Stimulated activated CD4-positive, alpha-beta T cell treated with anti-CD3 and anti-CD28 coated beads, Interleukin-4, amount 100 ng/mL, for 48 hours (primary cell): ENCODE results near the gene OTUB2.

Experiments used
- DNase-seq, 2 donors: peaks; one replicate each; pipeline ENCODE4 v3.0.0-alpha.2; 2020; ENCODE audit warnings: low read depth in 2 of 2

Gene OTUB2

DNA sequence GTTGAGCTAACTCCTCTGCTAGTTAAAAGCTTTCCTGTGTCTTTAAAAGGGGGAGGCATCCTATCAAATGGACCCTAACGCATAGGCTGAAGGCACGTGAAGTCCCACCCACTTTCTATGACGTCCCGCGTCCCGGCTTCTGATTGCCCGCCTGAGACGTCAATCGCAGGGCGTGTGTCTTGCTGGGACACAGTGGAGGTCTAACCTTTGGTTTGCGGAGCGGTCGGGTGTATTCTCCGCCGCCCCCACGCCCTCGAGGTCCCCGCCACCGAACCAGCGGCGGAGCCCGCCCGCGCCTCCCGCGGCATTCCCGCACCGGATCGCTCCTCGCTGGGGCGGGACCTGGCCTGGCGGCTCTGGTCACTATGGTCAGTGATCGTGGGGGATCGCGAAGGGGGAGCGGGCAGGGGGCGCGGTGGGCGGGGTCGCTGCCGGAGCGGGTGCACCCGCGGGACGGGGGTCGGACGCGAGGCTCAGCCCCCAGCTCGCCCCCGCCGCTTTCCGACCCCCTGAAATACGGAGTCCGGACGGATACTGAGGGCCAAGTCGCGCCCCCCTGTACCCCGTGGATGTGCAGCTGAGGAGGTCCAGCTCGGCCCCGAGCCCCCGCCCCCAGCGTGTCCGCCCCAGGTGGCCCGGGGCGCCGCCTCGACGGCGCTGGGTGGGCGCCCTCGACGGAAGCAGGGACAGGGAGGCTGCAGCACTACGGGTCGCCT lies at the start of gene OTUB2:
Gene OTUB2 (plus strand): TSS at position 168 of the 716 bp plus-strand sequence. CDS start 198 bp downstream, at position 366.
- DNase-seq, result peak; percentile 93 to 94

DNA sequence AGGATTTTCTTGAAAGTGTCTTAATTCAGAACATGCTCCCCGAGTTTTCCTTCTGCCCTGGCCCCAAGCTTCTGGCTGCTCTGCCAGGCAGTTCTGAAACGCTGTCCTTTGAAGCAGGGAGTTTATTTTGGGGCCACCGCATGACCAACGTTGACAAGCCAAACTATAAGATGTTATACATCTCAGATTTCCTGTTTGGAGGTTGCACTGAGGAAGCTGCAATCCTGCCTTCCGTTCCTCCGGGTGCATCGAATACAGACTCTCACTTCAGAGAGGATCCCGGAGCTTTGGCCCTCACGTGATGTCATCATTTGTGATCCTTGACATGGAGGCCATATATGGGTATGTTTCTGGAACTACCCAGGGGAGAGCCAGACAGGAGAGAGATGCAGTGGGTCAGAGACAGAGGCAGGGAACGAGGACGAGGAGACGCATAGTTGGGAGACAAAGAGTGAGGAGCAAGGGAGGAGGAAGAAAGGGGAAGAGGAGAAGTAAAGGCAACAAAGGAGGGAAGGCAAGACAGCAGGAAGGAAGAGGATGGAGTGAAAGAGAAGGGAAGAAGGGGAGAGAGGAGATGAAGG lies 49.6 kb upstream of the OTUB2 start, which contains the start of gene ASB2:
Gene ASB2 (minus strand): TSS at position 94 of the 581 bp plus-strand sequence. CDS start 12,031 bp downstream, outside the sequence.
- no peak for DNase-seq

DNA sequence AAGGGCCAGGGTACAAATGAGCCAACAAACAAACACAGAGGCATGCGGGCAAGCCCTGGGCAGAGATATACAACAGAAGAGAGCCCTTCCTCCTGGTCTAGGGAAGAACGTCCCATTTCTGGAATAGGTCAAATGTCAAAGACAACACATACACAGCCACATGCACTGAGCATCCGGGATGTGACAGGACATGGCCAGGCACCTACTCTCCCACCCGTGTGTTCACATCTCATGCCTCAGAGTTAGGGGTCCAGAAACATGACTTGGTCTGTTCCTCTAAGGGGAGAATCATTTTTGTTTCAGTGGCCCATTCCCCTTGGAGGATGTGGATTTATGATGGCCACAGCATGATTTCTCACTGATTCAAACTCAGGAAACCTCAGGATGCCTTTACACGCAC lies 49.0 kb upstream of the OTUB2 start:
- no peak for DNase-seq

DNA sequence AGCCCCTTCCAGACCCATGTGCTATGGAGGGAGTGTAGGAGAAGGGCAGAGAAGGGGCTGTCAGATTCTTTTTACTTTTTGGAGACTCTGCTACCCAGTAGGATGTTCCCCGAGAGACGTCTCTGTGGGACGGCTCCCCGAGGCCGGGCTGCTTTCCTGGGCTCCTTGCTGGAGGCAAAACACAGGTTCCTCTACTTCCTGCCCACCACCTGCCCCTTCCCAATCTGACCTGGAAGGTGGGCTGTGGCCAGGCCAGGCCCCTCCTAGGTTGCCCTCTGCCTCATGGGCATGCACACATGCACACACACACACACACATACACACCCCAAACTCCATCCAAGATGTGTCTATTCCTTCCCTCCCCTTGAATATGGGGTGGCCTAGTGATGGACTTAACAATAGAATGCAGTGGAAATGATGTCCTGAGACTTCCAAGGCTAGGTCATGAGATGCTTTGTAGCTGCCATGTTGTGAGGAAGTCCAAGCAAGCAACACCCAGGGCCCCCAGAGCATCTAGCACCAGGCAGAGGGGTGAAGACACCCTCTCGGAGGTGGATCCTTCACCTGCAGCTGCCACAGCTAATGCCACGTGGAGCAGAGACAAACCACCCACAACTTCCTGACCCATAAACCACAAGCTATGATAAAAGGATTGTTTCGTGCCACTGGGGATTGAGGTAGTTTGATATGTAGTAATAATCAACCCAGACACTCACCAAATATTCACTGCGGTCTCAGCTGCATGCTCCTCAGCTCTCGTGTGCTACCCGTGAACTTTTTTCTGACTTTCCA lies 48.2 kb upstream of the OTUB2 start:
- DNase-seq, result peak; percentile 55 to 69

DNA sequence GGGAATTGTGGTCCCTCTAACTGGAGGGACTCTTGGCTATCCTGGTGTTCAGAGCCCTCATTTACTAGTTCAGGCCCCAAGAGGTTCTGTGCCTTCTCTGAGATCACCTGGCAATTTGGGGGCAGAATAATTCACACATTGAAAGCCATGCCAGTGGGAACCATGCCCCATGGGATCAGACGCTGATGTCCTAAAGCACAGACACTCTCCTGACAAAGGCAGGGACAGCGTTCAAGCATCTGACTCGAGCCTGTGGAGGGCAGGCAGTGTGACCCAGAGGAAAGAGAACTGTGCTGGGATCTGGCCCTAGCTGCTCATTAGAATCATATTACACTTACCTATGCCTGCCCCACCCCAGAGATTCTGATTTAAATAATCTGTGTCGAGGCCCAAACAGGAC lies 47.4 kb upstream of the OTUB2 start:
- no peak for DNase-seq

DNA sequence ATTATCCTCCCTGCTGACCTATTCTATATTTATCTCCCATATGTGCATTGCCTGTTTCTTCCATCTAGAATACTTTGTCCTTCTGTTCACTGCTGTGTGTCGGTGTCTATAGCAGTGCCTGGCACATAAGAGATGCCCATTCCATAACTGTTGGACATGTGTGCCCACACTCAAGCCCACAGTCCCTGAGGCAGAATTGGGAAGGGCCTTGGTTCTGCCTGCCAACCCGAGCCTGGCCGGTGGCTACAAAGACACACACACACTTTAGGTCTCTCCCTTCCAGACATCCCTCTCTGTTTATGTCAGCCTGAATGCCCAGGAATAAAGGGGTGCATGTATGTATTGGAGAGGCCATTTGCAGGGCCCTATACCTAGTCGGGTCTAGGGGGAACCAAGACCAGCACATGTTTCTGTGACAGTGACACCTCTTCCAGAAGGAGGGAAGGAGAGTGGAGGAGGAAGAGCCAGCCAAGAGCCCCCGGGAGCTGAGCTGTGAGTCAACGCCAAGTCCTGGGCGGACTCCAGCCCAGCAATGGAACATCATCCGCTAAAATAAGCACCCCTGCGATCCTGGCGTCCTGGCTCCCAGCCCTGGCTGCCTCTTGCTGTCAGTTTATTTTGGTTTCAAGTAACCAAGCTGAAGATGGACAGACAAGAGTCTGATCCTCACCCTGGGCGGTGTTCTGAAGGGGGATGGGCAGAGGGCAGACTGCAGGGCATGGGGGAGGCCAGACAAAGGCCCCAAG lies 45.5 kb upstream of the OTUB2 start:
- no peak for DNase-seq

- DNase-seq, result no peak
Observed at GRCh38 chr14:93981316-93982229, 44.6 kb upstream of the OTUB2 start.

- DNase-seq, result no peak
Observed at GRCh38 chr14:93982230-93983007, 43.7 kb upstream of the OTUB2 start.

DNA sequence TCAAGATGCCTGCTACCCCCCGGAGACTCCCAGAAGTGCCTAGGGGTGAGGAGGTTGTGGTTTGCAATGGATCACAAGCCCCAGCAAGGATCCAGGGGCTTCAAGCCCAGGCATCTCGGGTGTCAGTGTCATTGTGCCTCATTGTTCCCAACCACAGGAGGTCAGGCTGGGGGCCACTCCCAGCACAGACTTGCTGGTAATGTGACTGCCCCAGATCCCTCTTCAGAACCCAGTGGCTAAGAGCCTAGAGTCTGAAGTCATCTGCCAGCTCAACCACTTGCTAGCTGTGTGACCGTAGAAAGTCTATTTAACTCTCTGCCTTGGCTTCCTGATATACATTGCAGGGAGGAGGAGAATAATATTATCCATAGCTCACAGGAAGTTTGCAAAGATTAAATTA lies 42.1 kb upstream of the OTUB2 start:
- DNase-seq, result no peak

- DNase-seq, result no peak
Observed at GRCh38 chr14:93984987-93985410, 41.1 kb upstream of the OTUB2 start.

DNA sequence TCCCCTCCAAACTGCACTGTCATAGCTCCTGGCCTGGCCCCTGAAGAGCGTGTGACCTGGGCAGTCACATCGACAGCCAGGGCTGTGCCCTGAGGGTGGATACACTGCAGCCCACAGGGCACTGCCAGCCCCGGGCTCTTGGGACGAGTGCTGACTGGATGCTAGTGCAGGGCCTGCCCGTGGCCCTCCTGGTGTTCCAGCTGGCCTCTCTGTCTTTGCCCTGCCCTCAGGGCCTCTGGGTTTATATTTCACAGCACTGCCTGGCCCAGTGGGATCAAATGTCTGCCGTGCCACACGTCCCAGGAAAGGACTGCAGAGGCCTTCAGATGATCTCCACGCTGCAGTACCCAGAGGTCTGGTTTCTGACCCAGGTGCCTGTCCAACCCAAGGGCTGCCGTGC lies 39.2 kb upstream of the OTUB2 start:
- no peak for DNase-seq

DNA sequence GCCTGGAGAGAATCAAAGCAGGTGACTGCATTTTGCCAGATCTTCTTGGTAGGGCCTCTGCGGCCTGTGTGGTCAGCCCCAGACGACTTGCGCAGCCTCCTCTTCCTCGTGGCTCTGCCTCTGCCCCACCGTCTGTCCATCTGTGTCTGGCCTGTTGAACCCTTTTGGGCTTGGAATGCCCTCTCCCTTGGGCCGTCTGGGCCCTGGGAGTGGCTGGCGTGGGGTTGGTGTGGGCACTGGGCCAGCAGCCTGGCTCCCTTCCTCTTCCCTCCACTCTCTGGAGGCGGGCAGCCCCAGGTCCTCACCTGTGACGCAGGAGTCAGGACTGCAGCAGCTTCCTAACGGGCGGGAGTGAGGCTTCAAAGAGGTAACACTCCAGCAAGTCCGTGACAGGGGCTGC lies 38.8 kb upstream of the OTUB2 start:
- no peak for DNase-seq

DNA sequence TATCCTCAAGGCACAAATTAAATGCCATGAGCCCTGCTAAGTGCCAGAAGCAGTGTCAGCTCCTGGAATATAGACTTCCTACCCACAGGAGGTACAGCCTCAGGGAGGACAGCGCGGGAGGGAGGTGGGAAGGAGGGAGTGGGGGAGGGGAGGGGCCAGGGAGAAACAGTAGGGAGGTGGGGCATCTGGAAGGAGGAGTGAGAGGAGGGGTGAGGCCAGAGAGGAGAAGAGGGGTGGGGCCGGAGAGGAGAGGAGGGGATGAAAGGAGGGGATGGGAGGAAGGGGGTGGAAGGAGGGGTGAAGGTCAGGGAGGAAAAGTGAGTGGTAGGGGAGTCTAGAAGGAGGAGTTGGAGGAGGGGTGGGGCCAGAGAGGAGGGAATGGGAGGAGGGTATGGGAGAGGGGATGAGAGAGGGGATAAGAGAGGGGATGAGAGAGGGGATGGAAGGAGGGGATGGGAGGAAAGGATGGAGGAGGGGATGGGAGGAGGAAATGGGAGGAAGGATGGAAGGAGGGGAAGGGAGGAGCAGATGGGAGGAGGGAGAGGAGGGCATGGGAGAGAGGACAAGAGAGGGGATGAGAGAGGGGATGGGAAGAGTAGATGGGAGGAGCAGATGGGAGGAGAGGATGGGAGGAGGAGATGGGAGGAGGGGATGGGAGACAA lies 38.2 kb upstream of the OTUB2 start:
- DNase-seq, result no peak

DNA sequence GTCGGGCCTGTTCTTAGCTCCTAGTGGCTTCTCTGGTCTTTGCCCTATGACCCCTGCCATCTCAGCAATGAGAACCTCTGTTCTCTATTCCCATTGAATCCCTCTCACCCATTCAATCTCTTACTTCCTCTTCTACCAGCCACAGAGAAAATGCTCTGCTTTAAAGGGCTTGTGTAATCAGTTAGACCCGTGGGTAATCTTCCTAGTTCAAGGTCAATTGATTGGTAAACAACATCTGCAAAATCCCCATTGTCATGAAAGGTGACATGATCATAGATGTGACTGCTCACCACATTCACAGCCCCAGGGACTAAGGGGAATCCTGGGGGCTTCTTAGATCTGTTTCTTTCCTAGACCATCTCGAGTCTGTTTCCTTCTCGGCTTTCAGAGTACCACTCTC lies 36.2 kb upstream of the OTUB2 start:
- no peak for DNase-seq

DNA sequence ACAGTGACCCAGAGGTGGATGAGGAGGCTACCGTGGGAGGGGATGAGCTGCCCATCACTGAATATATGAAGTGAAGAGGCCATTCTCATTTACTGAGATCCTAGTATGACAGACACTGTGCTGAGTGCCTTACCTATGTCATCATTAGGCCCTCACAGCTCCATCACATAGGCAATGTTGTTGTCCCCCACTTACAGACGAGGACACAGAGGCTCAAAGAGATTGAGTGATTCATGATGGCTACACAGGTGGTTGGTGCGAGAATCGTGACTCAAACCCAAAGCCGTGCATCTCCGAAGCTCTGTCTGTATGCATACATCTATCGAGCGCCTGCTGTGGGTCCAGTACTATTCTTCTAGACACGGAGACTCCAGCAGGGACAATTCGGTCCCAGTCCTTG lies 34.9 kb upstream of the OTUB2 start:
- DNase-seq, result no peak

GRCh38 chr14:93991649-93992048 lies 34.5 kb upstream of the OTUB2 start:
- no peak for DNase-seq

DNA sequence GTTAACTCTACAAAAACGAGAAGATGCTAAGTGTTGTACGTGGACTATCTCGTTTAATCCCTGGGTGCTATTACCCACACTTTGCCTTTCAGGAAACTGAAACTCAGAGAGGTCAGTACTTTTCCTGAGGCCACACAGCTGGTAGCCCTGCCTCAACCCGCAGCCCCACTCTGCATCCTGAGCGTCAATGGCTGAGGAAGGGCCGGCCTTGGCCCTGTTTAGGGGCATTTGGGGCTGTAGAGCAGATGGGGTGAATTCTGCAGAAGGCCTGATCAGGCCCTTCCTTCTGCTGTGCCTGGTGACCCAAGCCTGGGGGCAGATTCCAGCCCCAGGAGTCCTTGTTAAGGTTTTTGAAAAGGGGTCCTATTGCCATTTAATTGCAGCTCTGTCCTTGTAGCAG lies 32.8 kb upstream of the OTUB2 start:
- DNase-seq, result no peak

DNA sequence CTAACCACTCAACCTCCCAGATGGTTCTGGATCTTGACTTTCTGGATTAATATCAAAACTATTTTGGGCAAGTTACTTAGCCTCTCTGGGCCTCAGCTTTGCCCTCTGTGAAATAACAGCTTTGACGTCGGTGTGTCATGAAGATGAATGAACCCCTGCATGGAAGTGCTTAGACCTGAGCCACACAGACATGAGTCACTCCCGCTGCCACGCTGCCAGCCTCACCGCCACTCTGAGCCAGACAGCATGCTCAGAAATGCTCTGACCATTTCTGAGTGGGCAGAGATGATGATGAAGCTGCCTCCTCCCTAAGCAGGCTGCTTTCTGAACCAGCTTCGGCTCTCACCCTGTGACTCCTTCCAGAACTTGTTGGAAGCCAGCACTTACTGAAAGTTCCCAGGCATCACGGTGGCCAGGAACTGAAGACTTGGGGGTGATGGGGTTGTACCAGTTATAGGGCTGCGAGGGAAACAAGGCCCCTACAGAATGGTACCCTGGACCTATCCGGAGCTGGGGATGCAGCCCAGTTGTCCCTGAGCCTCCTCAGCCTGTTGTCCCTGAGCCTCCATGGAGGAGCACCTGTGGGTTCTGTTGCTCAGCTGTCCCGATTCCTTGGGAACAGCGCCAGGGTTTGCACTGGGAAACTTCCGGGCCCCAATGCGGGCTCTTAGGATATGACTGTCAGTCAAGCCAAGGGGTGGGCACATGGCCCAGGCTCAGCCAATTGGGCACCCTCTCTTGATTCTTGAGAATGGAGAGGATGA lies 31.0 kb upstream of the OTUB2 start:
- peak; percentile 56 to 67 for DNase-seq
